ENCODE results near the gene TMEM214. TPM values are rescaled to one million over a fixed set of nuclear protein-coding genes. Genes with fewer than 3 reads are reported as not detected.

TMEM214 gene
- total RNA-seq, 2 experiments from 2014 or later = 22.0 to 24.6 TPM

GRCh38 chr2:27039426-27039825 is 6.7 kb downstream of the TMEM214 start:
- Histone ChIP-seq H3K27ac (ENCODE audit: low read depth in 1 of 2, low read length in 2 of 2) (no peak overlapping the region), H3K36me3 (ENCODE audit: insufficient read depth, low read length) (peaks cover 68% of the 10 kb centered on the region), H3K9me3 (ENCODE audit: control insufficient read depth in 1 of 2, insufficient read depth in 1 of 2, low read length in 2 of 2) (no peaks in the 10 kb centered on the region), H3K4me3 (ENCODE audit: low read length) (no peak overlapping the region), H3K4me1 (ENCODE audit: insufficient read depth, low read length) (peaks cover 6% of the 10 kb centered on the region), H3K27me3 (ENCODE audit: control insufficient read depth in 1 of 2, insufficient read depth in 2 of 2, low read length in 2 of 2) (no peaks in the 10 kb centered on the region)
- ChIA-PET CTCF (interaction anchor here (1.3 kb wide), 1 partner anchor 9 kb away, joined by 4 read pairs; no protein-coding TSS in a partner anchor), POLR2A (interaction anchor here (1.4 to 1.9 kb wide), 2 partner anchors 10 to 11 kb away, joined by 3 to 9 read pairs; no protein-coding TSS in a partner anchor)
- ATAC-seq (ENCODE audit: poor library complexity) (no peak), DNase-seq (no peak)
- Mint-ChIP-seq H3K36me3 (ENCODE audit: low read depth) (peaks cover 74% of the 10 kb centered on the region), H3K9me3 (no peaks in the 10 kb centered on the region), H3K4me3 (no peak overlapping the region), H3K27me3 (no peaks in the 10 kb centered on the region), H3K4me1 (ENCODE audit: low read depth) (peaks cover 13% of the 10 kb centered on the region), H3K27ac (no peak overlapping the region)
- intact Hi-C loops (cut with DNase I, micrococcal nuclease) = no loop called here
- no peak for TF ChIP-seq CTCF (IDR thresholded peaks at IDR 0.05)

- TF ChIP-seq CTCF (IDR thresholded peaks at IDR 0.05) = no peak
- peaks cover 4% of the 10 kb centered on the region for H3K4me1 ChIP-seq (ENCODE audit: insufficient read depth, low read length)
- DNase-seq = no peak
- ChIA-PET CTCF (interaction anchor here (1.3 kb wide), 1 partner anchor 10 kb away, joined by 4 read pairs; no protein-coding TSS in a partner anchor), POLR2A (interaction anchor here (1.4 to 1.9 kb wide), 2 partner anchors 9 to 11 kb away, joined by 3 to 9 read pairs; no protein-coding TSS in a partner anchor)
- no peak overlapping the region for H3K4me3 ChIP-seq (ENCODE audit: low read length)
- no peaks in the 10 kb centered on the region for H3K9me3 ChIP-seq (ENCODE audit: control insufficient read depth in 1 of 2, insufficient read depth in 1 of 2, low read length in 2 of 2)
- H3K27me3 ChIP-seq (ENCODE audit: control insufficient read depth in 1 of 2, insufficient read depth in 2 of 2, low read length in 2 of 2) = no peaks in the 10 kb centered on the region
- H3K4me3 Mint-ChIP-seq = no peak overlapping the region
- H3K27ac Mint-ChIP-seq = no peak overlapping the region
- no peaks in the 10 kb centered on the region for H3K27me3 Mint-ChIP-seq
- intact Hi-C loops (cut with DNase I, micrococcal nuclease) = no loop called here
- H3K4me1 Mint-ChIP-seq (ENCODE audit: low read depth) = peaks cover 11% of the 10 kb centered on the region
- H3K9me3 Mint-ChIP-seq = no peaks in the 10 kb centered on the region
- H3K36me3 Mint-ChIP-seq (ENCODE audit: low read depth) = peaks cover 74% of the 10 kb centered on the region
- peaks cover 68% of the 10 kb centered on the region for H3K36me3 ChIP-seq (ENCODE audit: insufficient read depth, low read length)
- no peak for ATAC-seq (ENCODE audit: poor library complexity)
- H3K27ac ChIP-seq (ENCODE audit: low read depth in 1 of 2, low read length in 2 of 2) = no peak overlapping the region
Observed at GRCh38 chr2:27039871-27040270, 7.1 kb downstream of the TMEM214 start.

GRCh38 chr2:27040282-27040681 is 7.5 kb downstream of the TMEM214 start:
- Mint-ChIP-seq H3K27ac (no peak overlapping the region), H3K4me1 (ENCODE audit: low read depth) (peaks cover 8% of the 10 kb centered on the region), H3K9me3 (no peaks in the 10 kb centered on the region), H3K4me3 (no peak overlapping the region), H3K36me3 (ENCODE audit: low read depth) (peaks cover 69% of the 10 kb centered on the region), H3K27me3 (no peaks in the 10 kb centered on the region)
- peaks cover 3% of the 10 kb centered on the region for H3K4me1 ChIP-seq (ENCODE audit: insufficient read depth, low read length)
- no peak overlapping the region for H3K27ac ChIP-seq (ENCODE audit: low read depth in 1 of 2, low read length in 2 of 2)
- DNase-seq (no peak), ATAC-seq (ENCODE audit: poor library complexity) (no peak)
- no peak for TF ChIP-seq CTCF (IDR thresholded peaks at IDR 0.05)
- H3K27me3 ChIP-seq (ENCODE audit: control insufficient read depth in 1 of 2, insufficient read depth in 2 of 2, low read length in 2 of 2) = no peaks in the 10 kb centered on the region
- no peaks in the 10 kb centered on the region for H3K9me3 ChIP-seq (ENCODE audit: control insufficient read depth in 1 of 2, insufficient read depth in 1 of 2, low read length in 2 of 2)
- intact Hi-C loops (cut with DNase I, micrococcal nuclease) = no loop called here
- H3K4me3 ChIP-seq (ENCODE audit: low read length) = no peak overlapping the region
- POLR2A ChIA-PET = interaction anchor here (1.4 to 1.9 kb wide), 2 partner anchors 9 to 10 kb away, joined by 3 to 9 read pairs; no protein-coding TSS in a partner anchor
- peaks cover 64% of the 10 kb centered on the region for H3K36me3 ChIP-seq (ENCODE audit: insufficient read depth, low read length)
- CTCF ChIA-PET = interaction anchor here (1.3 kb wide), 1 partner anchor 10 kb away, joined by 4 read pairs; no protein-coding TSS in a partner anchor

Data from CD4-positive, alpha-beta T cell (primary cell).